Activated T-cell treated with anti-CD3 and anti-CD28 coated beads for 48 hours (primary cell): ENCODE data around the gene B4GALNT2.
"Not testable (repeated sequence)": the region's sequence is repeated elsewhere in the genome, so short reads cannot be mapped to it uniquely, and the experiment has no call there.

Source experiments
- DNase-seq: peaks from one replicate; pipeline ENCODE4 v3.0.0-alpha.2; 2020; ENCODE audit warnings: low read depth

B4GALNT2 gene

DNA sequence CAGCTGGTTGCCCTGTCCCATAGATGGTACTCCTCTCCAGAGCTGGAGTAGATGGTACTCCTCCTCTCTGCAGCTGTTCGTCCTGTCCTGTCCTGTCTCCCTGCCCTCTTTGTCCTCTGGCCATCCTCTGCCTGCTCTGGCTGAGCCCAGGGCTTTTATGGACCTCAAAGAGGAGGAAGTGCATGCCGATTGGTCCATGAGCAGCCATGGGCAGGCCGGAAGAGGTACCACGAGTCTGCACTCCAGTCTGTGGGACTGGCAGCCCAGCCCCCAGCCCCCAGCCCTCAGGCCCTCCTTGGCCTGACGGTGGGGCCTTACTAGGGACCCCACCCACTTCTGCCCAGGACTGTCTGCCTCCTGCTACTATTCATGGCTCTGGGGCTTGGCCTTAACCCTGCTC lies 50.8 kb downstream of the B4GALNT2 start:
- no peak for DNase-seq

DNA sequence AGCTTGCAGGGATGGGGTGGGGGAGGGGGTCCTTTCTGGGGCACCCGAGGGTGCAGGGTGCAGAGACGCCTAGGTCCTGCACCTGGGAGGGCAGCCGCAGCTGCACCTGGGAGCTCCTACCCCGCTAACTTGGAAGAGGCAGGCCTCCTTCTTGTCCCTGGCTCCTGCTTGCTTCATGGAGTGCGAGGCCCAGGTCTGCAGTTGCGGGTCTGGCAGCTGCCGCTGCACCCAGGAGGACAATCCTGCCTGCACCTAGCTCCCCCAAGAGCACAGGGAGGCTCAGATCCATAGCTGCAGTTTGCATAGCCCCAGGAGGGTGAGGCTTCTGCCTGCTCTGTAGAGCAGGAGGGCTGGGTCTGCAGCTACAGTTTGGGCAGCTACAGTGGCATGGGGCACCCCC lies 51.2 kb downstream of the B4GALNT2 start:
- DNase-seq, result no peak

DNA sequence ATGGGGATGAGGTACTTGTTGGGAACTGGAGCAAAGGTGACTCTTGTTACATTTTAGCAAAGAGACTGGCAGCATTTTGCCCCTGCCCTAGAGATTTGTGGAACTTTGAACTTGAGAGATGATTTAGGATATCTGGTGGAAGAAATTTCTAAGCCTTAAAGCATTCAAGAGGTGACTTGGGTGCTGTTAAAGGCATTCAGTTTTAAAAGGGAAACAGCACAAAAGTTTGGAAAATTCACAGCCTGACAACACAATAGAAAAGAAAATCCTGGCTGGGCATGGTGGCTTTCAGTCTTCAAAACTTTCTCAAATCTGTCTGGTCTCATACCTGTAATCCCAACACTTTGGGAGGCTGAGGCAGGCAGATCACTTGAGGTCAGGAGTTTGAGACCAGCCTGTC lies 52.0 kb downstream of the B4GALNT2 start:
- DNase-seq, result not testable (repeated sequence)

DNA sequence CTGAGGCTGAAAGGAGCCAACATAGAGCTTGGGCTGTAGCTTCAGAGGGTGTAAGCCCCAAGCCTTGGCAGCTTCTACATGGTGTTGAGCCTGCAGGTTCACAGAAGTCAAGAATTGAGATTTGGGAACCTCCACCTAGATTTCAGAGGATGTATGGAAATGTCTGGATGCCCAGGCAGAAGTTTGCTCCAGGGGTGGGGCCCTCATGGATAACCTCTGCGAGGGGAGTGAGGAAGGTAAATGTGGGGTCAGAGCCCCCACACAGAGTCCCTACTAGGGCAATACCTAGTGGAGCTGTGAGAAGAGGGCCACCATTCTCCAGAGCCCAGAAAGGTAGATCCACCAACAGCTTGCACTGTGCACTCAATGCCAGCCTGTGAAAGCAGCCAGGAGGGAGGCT lies 52.8 kb downstream of the B4GALNT2 start:
- DNase-seq, result not testable (repeated sequence)

DNA sequence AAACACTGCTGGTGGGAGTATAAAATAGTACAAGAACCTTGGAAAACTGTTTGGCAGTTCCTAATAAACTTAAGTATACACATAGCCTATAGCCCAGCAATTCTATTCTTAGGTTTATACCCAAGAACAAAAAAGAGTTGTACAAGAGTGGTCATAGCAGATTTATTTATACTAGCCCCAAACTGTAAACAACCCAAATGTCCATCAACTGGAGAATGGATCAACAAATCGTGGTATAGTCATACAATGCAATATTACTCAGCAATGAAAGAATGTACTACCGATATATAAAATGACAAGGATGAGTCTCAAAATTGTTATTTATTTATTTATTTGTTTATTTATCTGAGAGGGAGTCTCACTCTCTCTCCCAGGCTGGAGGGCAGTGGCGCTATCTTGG lies 54.7 kb downstream of the B4GALNT2 start:
- no peak for DNase-seq

DNA sequence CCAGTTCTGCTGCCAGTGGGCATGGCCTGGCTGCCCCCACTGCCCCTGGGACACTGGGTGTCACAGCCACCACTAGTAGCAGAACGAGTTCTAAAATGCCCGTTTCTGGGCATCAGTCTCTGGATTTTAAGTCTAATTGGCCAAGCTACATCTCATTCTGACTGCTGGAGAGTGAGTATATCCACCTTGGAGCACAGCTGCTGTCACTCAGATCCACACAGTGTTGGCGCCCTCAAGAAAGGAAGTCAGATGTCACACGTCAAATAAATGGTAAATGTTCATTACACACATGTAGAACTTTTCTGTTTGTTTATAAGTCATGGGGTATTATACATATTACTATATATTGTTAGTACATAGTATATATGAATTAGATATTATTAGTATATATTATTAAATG lies 58.4 kb downstream of the B4GALNT2 start:
- DNase-seq, result no peak

DNA sequence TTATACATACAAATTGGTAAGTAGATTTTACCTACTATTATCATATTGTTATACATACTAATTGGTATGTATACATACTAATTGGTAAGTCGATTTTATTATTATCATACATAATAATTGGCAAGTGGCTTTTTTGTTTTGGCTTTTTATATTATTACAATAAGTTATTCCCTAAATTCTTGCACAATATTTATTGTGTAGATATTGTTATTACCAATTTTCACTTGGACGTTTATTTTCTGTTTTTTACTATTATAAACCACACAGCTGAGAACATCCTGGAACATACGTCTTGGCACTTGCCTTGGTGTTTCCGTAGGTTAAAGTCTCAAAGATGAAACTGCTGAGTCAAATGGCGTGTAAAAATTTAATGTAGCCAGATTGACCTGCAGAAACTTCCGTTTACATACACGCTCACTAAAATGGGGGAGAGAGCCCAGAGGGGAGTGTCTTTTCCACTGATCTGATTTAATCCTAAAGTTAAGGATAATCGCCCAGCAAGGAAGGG lies 58.9 kb downstream of the B4GALNT2 start:
- no peak for DNase-seq

DNA sequence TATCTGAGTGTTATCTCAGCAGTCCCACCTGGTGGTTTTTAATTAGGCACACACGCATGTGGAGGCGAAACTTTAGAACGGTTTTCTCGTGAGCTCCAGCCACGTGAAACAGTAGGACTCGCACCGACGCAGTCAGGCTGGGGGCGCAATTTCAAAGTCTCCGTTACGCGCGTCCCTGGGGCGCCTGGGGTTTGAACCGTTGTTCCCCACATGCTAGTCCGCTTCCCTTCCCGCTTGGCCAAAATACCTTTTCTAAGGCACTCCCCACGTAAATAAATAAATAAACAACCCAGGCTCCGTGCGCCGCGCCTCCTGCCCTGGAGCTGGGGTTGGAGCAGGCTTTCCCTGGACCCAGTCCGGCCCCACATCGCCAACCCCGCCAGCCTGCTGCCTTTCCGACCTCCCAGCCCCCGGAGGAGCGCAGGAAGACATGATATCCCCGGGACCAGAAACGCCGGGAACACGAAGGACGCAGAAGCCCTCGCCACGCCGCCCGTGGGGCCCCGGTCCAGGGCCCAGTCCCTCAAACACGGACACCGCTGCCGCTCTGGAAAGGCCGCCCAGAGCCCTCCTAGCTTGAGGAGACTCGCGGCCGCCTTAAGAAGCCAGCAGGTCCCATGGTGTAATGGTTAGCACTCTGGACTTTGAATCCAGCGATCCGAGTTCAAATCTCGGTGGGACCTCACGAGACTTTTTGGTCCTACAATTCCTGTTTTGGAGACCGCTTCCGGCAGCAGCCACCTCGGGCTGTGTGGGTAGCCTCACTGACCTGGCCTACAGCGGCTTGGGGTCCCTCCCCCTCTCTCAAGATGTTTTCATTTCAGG lies 59.6 kb downstream of the B4GALNT2 start:
- peak; percentile 89 for DNase-seq

DNA sequence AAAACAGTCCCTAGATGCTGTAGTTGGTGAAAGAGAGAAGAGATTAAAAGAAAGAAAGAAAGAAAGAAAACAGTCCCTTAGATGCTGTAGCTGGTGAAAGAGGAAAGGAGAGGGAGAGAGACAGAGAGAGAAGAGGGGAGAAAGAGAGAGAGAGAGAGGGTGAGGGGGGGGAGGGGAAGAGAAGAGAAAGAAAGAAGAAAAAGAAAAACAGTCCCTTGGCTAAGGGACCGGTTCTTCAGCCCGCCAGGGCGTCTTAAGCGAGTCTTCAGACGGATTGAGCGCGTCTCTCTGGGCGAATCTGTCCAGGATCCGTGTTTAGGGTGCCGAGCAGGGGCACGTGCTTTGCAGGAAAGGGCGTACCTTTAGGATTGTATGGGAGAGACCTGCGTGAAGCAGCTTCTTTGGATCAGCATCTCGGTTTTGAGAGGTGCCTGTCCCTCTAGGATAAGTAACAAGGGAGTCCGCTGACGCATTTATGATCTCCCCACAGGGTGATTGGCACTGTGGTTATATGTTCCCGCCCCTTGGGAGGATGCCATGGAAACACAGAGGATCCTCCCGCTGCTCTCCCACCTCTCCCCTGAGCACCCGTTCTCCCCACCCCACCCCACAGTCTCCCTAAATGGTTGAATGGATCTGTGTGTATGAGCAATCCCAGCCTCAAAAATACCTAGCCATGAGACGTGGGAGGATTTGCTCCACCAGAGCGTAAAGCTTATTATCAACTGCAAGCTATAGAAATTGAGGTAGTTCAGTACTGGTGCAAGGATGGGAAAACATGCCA lies 61.1 kb downstream of the B4GALNT2 start:
- DNase-seq, result no peak

DNA sequence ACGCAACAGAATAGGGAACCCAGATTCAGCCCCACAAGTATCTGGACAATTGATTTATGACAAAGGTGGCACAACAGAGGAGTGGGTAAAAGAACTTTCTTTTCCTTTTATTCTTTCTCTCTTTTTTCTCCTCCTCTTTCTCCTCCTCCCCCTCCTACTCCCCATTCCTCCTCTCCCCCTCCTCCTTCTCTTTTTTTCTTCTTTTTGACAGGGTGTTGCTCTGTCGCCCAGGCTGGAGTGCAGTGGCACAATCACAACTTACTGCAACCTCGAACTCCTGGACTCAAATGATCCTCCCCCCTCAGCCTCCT lies 61.7 kb downstream of the B4GALNT2 start:
- no peak for DNase-seq

DNA sequence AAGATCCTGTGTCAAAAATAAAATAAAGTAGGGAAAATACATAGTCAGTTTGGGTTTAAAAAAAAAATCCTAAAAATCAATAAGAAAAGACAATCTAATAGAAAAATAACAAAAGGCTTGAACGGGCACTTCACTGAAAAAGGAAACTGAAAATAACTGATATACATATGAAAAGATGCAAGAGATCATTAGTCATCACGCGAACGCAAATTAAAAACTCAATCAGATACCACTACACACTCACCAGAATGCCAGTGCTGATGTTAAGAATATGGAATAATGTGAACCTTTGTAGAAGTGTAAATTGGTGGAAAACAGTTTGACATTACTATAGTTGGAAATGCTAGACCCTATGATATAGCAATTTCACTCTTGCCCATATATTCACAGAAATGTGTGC lies 63.2 kb downstream of the B4GALNT2 start:
- DNase-seq, result no peak

DNA sequence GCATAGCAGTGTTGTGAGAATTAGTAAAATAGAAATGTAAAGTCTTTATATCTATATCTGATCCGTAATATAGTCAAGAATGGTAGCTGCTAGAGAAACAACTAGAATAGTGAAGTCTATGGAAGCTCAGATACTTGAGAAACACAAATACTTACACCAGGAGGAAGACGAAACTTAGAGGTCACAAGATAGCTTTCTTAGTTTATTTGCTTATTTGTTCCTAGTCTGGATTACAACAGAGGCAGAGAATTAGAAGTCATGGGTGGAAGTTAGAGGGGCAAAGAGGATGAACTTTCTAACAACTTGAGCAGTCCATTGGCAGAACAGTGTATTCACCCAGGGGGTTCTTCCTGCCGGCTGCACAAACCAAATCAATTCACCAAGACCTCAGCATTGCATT lies 64.0 kb downstream of the B4GALNT2 start:
- DNase-seq, result no peak

DNA sequence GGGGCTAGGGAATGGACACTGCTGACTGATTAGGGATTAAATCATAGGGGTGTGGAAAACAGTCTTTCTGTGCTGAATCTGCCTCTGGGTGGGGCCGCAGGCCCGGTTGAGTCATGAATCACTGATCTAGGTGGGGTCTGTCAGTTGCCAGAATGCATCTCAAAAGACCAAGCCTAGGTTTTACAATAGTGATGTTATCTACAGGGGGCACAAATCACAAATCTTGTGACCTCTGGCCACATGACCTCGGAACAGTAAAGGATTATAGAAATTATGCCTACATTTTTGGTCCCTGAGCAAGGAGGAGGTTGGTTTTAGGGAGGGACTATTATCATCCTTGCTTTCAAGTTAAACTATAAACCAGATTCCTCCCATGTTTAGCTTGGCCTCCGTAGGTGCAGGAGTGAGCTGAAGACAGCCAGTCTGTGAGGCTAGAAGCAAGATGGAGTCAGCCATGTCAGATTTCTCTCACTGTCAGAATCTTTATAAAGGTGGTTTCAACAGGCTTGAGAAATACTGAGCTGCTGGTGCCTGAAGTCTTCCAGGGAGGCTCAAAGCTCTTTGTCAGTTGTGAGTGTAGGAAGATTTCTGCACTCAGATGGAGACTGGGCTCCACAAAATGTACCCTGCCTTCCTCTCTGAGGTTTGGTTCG lies 64.9 kb downstream of the B4GALNT2 start:
- no peak for DNase-seq

DNA sequence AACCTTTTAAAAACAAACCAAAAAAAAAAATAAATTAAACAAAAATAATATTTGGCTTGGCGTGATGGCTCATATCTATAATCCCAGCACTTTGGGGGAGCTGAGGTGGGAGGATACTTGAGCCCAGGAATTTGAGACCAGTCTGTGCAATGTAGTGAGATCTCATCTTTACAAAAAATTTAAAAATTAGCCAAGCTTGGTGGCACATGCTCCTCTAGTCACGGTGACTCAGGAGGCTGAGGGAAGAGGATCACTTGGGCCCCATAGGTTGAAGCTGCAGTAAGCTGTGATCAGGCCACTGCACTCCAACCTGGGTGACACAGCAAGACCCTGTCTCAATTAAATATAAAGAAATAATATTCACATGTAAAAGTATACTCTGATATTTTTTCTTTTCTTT lies 65.6 kb downstream of the B4GALNT2 start:
- DNase-seq, result no peak

DNA sequence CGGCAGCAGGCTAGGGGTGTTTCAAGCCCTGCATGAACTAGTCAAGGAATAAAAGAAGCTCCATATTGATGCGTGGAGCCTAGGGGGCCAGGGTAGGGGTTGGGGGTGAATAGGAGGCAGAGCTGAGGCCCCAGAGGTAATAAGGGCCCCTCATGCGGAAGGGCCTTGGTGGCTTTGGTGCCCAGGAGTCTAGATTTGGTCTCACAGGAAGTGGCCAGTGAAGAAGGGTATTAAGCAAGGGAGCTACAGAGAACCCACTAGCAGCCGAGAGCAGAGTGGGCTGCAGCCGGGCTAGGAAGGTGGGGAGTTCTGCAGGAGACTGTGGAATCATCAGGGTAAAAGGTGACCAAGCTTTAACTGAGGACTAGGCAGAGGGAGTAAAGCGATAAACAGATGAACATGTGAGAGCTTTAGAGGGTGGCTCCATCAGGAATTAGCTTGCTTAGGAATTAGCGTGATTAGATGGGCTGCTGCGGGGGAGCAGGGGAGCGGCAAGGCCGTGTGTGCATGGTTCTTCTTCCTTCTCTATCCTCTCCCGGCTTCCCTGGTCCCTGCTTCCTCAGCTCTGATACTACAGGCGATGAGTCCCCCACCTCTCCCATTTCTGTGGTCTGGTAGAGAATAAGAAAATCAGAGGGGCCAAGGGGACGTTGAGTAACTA lies 68.0 kb downstream of the B4GALNT2 start:
- DNase-seq, result no peak

DNA sequence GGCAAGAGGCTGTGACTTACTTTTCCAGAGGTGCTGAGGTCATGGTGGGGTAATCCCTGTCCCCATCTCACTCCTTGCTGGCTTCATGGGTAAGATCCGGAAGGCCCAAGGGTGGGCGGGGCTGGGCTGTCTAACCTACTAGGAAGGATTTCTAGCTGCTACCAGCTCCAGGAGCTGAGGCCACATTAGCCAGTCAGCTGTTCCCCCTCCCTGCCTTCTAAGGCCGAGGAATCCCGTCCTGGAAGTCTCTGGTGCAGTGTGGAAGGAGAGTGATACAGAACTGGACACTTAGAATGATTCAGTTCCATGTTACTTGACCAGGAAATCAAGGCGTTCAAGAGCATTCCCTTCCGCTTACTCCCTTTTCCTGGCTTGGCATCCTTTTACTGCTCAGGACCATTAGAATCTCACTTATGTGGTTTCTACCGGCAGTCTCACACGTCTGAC lies 68.9 kb downstream of the B4GALNT2 start:
- DNase-seq, result no peak

DNA sequence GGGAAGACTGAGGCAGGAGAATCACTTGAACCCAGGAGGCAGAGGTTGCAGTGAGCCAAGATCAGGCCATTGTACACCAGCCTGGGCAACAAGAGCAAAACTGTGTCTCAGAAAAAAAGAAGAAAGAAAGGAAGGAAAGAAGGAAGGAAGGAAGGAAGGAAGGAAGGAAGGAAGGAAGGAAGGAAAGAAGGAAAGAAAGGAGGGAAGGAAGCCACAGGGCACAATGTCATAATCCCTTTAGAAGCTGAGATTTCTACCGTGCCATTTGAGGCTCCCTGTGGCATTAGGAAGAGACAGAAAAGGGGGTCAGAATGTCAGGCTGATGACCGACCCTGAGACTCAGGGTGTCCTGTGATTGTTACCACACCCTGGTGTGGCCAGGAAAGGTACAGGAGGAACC lies 71.2 kb downstream of the B4GALNT2 start:
- no peak for DNase-seq

DNA sequence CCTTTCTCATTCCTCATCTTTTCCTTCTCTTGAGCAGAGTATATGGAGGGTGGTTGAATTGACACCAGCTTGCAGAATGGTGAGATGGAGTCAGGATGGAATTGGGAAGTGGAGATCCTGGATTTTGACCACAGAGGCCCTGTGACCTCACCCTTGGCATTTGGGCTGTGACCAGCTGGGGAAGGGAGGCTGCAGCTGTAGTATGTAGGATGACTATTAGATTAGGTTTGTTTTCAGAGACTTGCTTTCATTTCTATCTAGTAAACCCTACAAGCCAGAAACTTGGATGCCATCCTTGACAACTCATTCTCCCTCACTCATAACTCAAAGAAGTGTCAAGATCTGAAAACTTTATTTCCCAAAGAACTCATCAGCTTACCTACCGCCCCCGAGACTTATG lies 71.9 kb downstream of the B4GALNT2 start:
- no peak for DNase-seq

DNA sequence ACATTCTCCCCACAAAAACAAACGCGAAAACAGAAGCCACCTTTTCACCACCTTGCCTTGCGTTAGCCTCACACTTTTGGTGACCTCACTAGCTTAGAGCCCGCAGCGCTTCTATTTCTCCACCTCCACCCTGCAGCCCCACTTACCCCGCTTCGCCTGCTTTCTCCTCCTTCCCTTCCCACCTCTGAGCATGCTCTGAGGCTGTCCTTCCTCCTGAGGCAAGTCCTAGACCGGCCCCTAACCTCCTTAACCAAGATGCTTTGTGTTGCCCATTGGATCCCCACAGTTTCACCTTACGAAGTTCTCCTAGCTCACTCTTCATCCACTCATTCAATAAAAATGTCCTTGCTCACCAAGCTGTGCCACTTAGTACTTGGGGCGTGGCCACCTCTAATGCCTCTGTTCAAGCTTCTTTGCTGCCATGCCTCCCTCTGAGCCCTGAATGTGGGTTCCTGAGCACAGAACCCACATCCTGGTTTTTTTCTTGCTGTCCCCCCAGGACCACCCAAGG lies 76.5 kb downstream of the B4GALNT2 start:
- DNase-seq, result no peak

DNA sequence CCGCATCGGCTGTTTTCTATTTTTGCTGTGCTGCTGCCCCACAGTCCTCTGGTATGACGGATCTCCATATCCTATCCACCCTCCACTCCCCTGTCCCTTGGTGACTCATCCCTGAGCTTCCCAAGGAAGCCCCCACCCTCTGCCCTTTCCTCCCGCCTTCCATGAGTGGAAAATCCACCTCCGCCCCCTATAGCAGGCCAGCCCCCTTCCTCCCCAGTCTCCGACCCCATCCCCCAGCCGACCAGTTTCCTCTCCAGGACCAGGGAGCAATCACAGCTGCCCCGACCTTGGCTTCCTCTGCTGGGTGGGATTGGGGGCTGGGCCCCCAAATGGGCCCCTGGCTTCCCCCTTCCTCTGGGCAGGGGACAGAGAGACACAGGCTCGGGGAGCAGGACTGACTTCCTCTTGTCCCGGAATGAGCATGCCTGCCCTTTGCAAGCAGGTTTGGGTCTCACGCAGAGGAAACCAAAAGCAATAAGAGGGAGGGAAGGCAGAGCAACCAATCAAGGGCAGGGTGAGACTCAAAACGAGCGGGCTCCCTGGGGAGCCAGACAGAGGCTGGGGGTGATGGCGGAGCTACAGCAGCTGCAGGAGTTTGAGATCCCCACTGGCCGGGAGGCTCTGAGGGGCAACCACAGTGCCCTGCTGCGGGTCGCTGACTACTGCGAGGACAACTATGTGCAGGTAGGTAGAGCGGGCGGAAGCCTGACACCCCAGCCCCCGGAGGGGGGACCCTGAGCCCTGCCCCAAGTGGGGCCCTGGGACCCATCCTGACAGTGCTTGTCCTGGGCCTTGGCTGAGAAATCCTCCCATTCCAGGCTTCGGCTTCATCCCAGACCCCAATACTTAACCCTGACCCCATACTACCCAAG lies 77.8 kb downstream of the B4GALNT2 start, which contains the start of the genes ABI3 and GNGT2:
TSS of gene ABI3 (plus strand) at position 550 of the 872 bp plus-strand sequence. CDS start at position 568, 18 bp downstream.
TSS of gene GNGT2 (minus strand) at position 417 of the 872 bp plus-strand sequence. CDS start 3,152 bp downstream, outside the sequence.
- peak; percentile 58 for DNase-seq

DNA sequence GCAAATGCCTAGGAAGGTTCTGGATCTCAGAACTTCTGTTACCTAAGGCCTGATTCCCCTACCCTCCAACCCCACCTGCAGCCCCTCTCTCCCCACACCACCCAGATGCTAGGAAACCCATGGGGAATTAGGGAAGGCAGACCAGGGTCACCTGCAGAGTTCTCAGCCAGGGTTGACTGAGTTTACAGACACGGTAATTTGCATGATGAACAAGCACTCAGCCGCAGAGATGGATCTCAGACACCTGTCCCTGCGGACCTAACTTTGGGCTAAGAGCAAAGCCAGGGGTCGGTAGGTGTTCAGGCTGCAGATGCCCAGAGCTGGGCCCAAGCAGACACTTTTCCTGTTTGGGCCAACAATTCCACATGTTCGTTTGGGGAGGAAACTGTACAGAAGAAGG lies 80.8 kb downstream of the B4GALNT2 start:
- no peak for DNase-seq
